A673 (cell line): Measurements from ENCODE around the gene PUS7. TPM values are rescaled to one million over a fixed set of nuclear protein-coding genes. Genes with fewer than 3 reads are reported as not detected.

Experiments used
- BruUV-seq: library from RNA; stranded (reverse); fragments of 400-500 nt; replicated peaks from 2 replicates; lab custom pipeline; 2021; lab: Mats Ljungman, UMichigan
- CTCF ChIA-PET: fragments of 300-600 bp; sonication (Branson Sonifier 250); formaldehyde crosslinking; loops from one replicate; lab custom pipeline; 2022; ENCODE audit warnings: antibody characterized with exemption; lab: Charles Lee
- POLR2A ChIA-PET: fragments of 300-600 bp; sonication (Branson Sonifier 250); formaldehyde crosslinking; loops from one replicate; lab custom pipeline; 2022; ENCODE audit warnings: antibody characterized with exemption; ENCODE audit not compliant: low non-redundant PET; lab: Charles Lee
- DNase-seq: peaks from one replicate; pipeline ENCODE4 v3.0.0-alpha.2; 2015; ENCODE audit warnings: low spot score
- H3K27ac ChIP-seq: fragments of 200-600 bp; sonication (generic); 2 replicates; pipeline ENCODE4 v1.5.1; 2016; ENCODE audit warnings: mixed run types, low read depth, mild to moderate bottlenecking, mixed read lengths, antibody characterized with exemption, low read length; ENCODE audit not compliant: poor library complexity, severe bottlenecking
- H3K27me3 ChIP-seq: fragments of 200-600 bp; sonication (generic); replicated peaks from 2 replicates; pipeline ENCODE4 v1.6.1; 2017; ENCODE audit warnings: mixed run types, low read depth, mild to moderate bottlenecking, mixed read lengths, antibody characterized with exemption, low read length; ENCODE audit not compliant: insufficient read depth, poor library complexity
- H3K36me3 ChIP-seq: fragments of 200-600 bp; sonication (generic); 2 replicates; pipeline ENCODE4 v1.6.1; 2016; ENCODE audit warnings: mixed run types, mild to moderate bottlenecking, mixed read lengths, antibody characterized with exemption, low read length; ENCODE audit not compliant: insufficient read depth, poor library complexity, severe bottlenecking
- H3K4me1 ChIP-seq: fragments of 200-600 bp; sonication (generic); 2 replicates; pipeline ENCODE4 v1.6.1; 2017; ENCODE audit warnings: mixed run types, mild to moderate bottlenecking, mixed read lengths, antibody characterized with exemption, low read length; ENCODE audit not compliant: insufficient read depth, poor library complexity, severe bottlenecking
- H3K4me3 ChIP-seq: fragments of 200-600 bp; sonication (generic); 2 replicates; pipeline ENCODE4 v1.5.1; 2016; ENCODE audit warnings: low read depth, mixed run types, mild to moderate bottlenecking, mixed read lengths, low read length; ENCODE audit not compliant: poor library complexity, severe bottlenecking
- H3K9me3 ChIP-seq: fragments of 200-600 bp; sonication (generic); 2 replicates; pipeline ENCODE4 v1.6.1; 2016; ENCODE audit warnings: mixed run types, low read depth, mild to moderate bottlenecking, mixed read lengths, antibody characterized with exemption, low read length; ENCODE audit not compliant: poor library complexity, severe bottlenecking
- CTCF ChIP-seq: fragments of 300-800, 200-600 bp; sonication (generic); conservative IDR thresholded peaks from 2 replicates; pipeline ENCODE4 v1.5.1; 2017; ENCODE audit warnings: low read depth, mild to moderate bottlenecking, antibody characterized with exemption, low read length, moderate library complexity, mixed read lengths
- EZH2 ChIP-seq: fragments of 200-600 bp; sonication (generic); IDR thresholded peaks from 2 replicates; pipeline ENCODE4 v1.6.1; 2017; ENCODE audit warnings: borderline replicate concordance, low read depth, mild to moderate bottlenecking, mixed read lengths, antibody characterized with exemption, low read length; ENCODE audit not compliant: poor library complexity, severe bottlenecking
- intact Hi-C: fragments of 100-400 bp; cut with micrococcal nuclease; formaldehyde crosslinking; loops from one replicate; pipeline ENCODE4 v1.10.0; 2022; ENCODE audit not compliant: unreplicated experiment
- total RNA-seq: library from RNA; stranded (reverse); gene quantifications from 2 replicates; pipeline ENCODE4 v1.2.3, GENCODE V29; 2021

The PUS7 gene
- total RNA-seq, 1 experiment from 2014 or later, result 40.8 TPM

- no peaks in the 10 kb centered on the region for H3K36me3 ChIP-seq
- intact Hi-C loops, result loop anchor here (2.0 kb wide), 2 partner anchors 59 to 451 kb away; no protein-coding TSS in a partner anchor
- peaks cover 17% of the 10 kb centered on the region for H3K4me1 ChIP-seq
- peak; percentile 73 for TF ChIP-seq CTCF
- no peak for TF ChIP-seq EZH2
- no TSS peak for BruUV-seq
- DNase-seq, result peak; percentile 93
- H3K27ac ChIP-seq, result no peak overlapping the region
- ChIA-PET POLR2A (no interaction called here), CTCF (interaction anchor here (0.6 to 1.0 kb wide), 3 partner anchors 274 to 449 kb away, joined by 3 to 5 read pairs (median 3); no protein-coding TSS in a partner anchor)
- H3K9me3 ChIP-seq, result no peaks in the 10 kb centered on the region
- no peak overlapping the region for H3K4me3 ChIP-seq
- peaks cover 21% of the 10 kb centered on the region for H3K27me3 ChIP-seq
Measured at GRCh38 chr7:105429746-105430612, 92.1 kb downstream of the PUS7 start.

GRCh38 chr7:105426606-105427146 lies 95.4 kb downstream of the PUS7 start:
- BruUV-seq, result no TSS peak
- H3K4me3 ChIP-seq, result no peak overlapping the region
- DNase-seq, result no peak
- peaks cover 17% of the 10 kb centered on the region for H3K27me3 ChIP-seq
- peaks cover 17% of the 10 kb centered on the region for H3K4me1 ChIP-seq
- H3K36me3 ChIP-seq, result no peaks in the 10 kb centered on the region
- H3K9me3 ChIP-seq, result no peaks in the 10 kb centered on the region
- ChIA-PET POLR2A (no interaction called here), CTCF (no interaction called here)
- intact Hi-C loops, result no loop called here
- TF ChIP-seq CTCF (no peak), EZH2 (no peak)
- no peak overlapping the region for H3K27ac ChIP-seq

DNA sequence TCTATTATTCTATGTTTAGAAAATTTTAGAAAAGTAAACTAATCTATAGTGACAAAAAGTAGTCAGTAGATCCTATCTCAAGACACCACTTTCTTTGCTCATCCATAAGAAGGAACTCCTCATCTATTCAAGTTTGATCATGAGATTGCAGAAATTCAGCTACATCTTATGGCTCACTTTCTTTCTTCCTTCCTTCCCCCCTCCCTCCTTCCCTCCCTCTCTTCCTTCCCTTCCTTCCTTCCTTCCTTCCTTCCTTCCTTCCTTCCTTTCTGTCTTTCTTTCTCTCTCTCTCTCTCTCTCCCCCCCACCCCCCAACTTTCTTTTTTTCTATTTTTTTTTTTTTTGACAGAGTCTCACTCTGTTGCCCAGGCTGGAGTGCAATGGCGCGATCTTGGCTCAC lies 98.1 kb downstream of the PUS7 start:
- no TSS peak for BruUV-seq
- Histone ChIP-seq H3K9me3 (no peaks in the 10 kb centered on the region), H3K36me3 (no peaks in the 10 kb centered on the region), H3K27me3 (peaks cover 17% of the 10 kb centered on the region), H3K27ac (no peak overlapping the region), H3K4me3 (no peak overlapping the region), H3K4me1 (no peaks in the 10 kb centered on the region)
- ChIA-PET POLR2A (no interaction called here), CTCF (no interaction called here)
- no peak for DNase-seq
- no peak for TF ChIP-seq EZH2
- TF ChIP-seq CTCF, result no peak
- intact Hi-C loops, result no loop called here
